Measurements from ENCODE around the gene GCFC2. TPM values are rescaled to one million over a fixed set of nuclear protein-coding genes. Genes with fewer than 3 reads are reported as not detected.

GCFC2 gene
- polyA plus RNA-seq, 2 of the 4 experiments (the other 2 are of a cell fraction), result 15.1 to 41.7 TPM

DNA sequence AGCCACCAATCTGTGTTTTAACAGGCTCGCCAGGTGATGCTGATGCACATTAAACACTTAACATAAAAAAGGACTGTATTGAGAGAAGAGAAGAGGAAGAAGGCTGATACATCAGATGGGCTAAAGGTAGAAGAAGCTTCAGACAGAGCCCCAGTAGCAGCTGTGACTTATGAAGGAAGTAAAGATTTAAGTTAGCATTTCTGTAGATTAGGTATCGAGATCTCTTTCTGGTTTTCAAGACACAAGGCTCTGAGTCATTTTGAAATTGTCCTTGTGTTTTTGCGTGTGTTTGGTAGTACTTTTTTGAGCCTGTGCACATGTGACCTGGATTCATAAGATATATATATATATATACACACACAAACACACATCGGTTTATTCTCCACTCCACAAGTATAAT, 40.6 kb upstream of the GCFC2 start (continued):
- no peak for TF ChIP-seq KDM1A (IDR thresholded peaks at IDR 0.05; ENCODE audit: low read depth)
- no peak for TF ChIP-seq RARB (CRISPR knock-in tag; IDR thresholded peaks at IDR 0.05)
- no peak for TF ChIP-seq RCOR1 (IDR thresholded peaks at IDR 0.05; ENCODE audit: low read depth, low read length)
- TF ChIP-seq, protein P1, sequence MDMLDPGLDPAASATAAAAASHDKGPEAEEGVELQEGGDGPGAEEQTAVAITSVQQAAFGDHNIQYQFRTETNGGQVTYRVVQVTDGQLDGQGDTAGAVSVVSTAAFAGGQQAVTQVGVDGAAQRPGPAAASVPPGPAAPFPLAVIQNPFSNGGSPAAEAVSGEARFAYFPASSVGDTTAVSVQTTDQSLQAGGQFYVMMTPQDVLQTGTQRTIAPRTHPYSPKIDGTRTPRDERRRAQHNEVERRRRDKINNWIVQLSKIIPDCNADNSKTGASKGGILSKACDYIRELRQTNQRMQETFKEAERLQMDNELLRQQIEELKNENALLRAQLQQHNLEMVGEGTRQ (IDR thresholded peaks at IDR 0.05), result no peak
- TF ChIP-seq MAZ (IDR thresholded peaks at IDR 0.05; ENCODE audit: borderline replicate concordance, low read depth, low read length), result no peak

DNA sequence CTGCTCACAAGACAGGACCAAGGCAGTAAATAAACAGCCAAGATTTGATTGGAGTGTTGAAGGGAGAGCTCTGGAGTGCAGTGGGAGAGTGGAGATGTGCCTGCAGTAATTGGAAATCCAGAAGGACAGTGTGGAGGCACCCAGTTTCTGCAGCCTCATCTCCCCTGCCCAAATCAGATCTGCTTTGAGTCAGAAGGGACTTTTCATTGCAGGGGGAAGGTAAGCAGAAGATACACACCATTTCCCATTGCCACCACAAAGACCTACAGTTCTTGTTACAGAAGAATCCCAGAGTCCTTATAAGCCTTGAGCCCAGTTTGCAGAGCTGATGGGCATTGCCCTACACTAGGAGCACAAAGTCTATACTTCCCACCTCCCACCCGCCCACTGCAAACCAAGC, 27.2 kb upstream of the GCFC2 start:
- Histone ChIP-seq H3K4me3 (no peak overlapping the region), H3K4me2 (no peak overlapping the region), H3K9me3 (no peaks in the 10 kb centered on the region; the same call in 2 of the 3 replicates), H3K4me1 (no peaks in the 10 kb centered on the region), H3K27ac (no peak overlapping the region)
- DNase-seq (ENCODE audit: low read depth in 1 of 2, low spot score in 1 of 2), result no peak
- 62% methylated on average over 1 of the region's 1 CpG for WGBS (ENCODE audit: missing lambda C conversion rate)
- TF ChIP-seq HDAC2 (IDR thresholded peaks at IDR 0.05) (no peak), KDM1A (IDR thresholded peaks at IDR 0.05; ENCODE audit: low read depth) (no peak), RCOR1 (IDR thresholded peaks at IDR 0.05; ENCODE audit: low read depth, low read length) (no peak), EHMT2 (IDR thresholded peaks at IDR 0.05; ENCODE audit: low read depth) (no peak)
- ATAC-seq, result no peak
- POLR2A ChIA-PET, result no interaction called here
- FAIRE-seq, result no peak
- CTCF ChIA-PET, result interaction anchor here (1.0 kb wide), 1 partner anchor 9 kb away, joined by 3 read pairs; no protein-coding TSS in a partner anchor

DNA sequence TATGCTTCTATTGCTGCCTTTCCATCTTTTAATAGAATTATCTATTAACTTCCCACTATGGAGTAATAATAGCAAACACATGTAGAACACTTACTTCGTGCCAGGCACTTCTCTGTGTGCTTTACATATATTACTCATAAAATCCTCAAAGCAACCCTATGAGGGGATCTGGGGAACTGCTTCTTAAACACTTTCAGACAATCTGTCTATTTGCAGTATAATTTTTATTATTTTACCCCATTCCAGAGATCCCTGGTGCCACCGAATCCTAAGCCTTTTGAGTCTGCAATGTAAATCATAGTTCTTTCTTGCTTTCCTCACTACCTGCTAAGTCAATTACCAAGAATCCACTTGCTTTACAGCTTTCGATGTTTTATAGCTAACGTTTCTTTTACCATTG, 25.6 kb upstream of the GCFC2 start:
- ChIA-PET CTCF (interaction anchor here (0.6 to 0.9 kb wide), 2 partner anchors 9 to 17 kb away, joined by 3 read pairs; no protein-coding TSS in a partner anchor), POLR2A (no interaction called here)
- Histone ChIP-seq H3K4me3 (no peak overlapping the region), H3K9me3 (no peaks in the 10 kb centered on the region; the same call in 2 of the 3 replicates), H3K27ac (no peak overlapping the region), H3K4me2 (no peak overlapping the region), H3K4me1 (no peaks in the 10 kb centered on the region)
- WGBS (ENCODE audit: missing lambda C conversion rate), result 22% methylated on average over 4 of the region's 4 CpGs
- no peak for FAIRE-seq
- DNase-seq (ENCODE audit: low read depth in 1 of 2, low spot score in 1 of 2), result no peak
- no peak for ATAC-seq
- TF ChIP-seq NR3C1 (IDR thresholded peaks at IDR 0.05) (no peak), POLR2AphosphoS2 (conservative IDR thresholded peaks at IDR 0.05; ENCODE audit: low read length) (no peak), EHF (CRISPR knock-in tag; IDR thresholded peaks at IDR 0.05) (no peak), RAD21 (conservative IDR thresholded peaks at IDR 0.05 in 1 of 2, IDR thresholded peaks at IDR 0.05 in 1 of 2) (no peak), RARB (CRISPR knock-in tag; IDR thresholded peaks at IDR 0.05) (no peak), RFX5 (IDR thresholded peaks at IDR 0.05) (no peak), PHF8 (IDR thresholded peaks at IDR 0.05; ENCODE audit: borderline replicate concordance, low read depth) (no peak), TFCP2L1 (CRISPR knock-in tag; IDR thresholded peaks at IDR 0.05) (no peak), JUNB (IDR thresholded peaks at IDR 0.05) (no peak), SMC3 (IDR thresholded peaks at IDR 0.05) (no peak), BHLHE40 (IDR thresholded peaks at IDR 0.05; ENCODE audit: low read depth, low read length) (no peak), MAZ (IDR thresholded peaks at IDR 0.05; ENCODE audit: borderline replicate concordance, low read depth, low read length) (no peak), EP300 (IDR thresholded peaks at IDR 0.05) (no peak)
- TF ChIP-seq, protein P2, sequence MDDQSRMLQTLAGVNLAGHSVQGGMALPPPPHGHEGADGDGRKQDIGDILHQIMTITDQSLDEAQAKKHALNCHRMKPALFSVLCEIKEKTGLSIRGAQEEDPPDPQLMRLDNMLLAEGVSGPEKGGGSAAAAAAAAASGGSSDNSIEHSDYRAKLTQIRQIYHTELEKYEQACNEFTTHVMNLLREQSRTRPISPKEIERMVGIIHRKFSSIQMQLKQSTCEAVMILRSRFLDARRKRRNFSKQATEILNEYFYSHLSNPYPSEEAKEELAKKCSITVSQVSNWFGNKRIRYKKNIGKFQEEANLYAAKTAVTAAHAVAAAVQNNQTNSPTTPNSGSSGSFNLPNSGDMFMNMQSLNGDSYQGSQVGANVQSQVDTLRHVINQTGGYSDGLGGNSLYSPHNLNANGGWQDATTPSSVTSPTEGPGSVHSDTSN (IDR thresholded peaks at IDR 0.05), result no peak
- TF ChIP-seq, protein P3, sequence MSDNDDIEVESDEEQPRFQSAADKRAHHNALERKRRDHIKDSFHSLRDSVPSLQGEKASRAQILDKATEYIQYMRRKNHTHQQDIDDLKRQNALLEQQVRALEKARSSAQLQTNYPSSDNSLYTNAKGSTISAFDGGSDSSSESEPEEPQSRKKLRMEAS (IDR thresholded peaks at IDR 0.05), result no peak
- TF ChIP-seq, protein P4, sequence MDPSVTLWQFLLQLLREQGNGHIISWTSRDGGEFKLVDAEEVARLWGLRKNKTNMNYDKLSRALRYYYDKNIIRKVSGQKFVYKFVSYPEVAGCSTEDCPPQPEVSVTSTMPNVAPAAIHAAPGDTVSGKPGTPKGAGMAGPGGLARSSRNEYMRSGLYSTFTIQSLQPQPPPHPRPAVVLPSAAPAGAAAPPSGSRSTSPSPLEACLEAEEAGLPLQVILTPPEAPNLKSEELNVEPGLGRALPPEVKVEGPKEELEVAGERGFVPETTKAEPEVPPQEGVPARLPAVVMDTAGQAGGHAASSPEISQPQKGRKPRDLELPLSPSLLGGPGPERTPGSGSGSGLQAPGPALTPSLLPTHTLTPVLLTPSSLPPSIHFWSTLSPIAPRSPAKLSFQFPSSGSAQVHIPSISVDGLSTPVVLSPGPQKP (IDR thresholded peaks at IDR 0.05; ENCODE audit: low read depth, low read length), result no peak
- TF ChIP-seq, protein P5, sequence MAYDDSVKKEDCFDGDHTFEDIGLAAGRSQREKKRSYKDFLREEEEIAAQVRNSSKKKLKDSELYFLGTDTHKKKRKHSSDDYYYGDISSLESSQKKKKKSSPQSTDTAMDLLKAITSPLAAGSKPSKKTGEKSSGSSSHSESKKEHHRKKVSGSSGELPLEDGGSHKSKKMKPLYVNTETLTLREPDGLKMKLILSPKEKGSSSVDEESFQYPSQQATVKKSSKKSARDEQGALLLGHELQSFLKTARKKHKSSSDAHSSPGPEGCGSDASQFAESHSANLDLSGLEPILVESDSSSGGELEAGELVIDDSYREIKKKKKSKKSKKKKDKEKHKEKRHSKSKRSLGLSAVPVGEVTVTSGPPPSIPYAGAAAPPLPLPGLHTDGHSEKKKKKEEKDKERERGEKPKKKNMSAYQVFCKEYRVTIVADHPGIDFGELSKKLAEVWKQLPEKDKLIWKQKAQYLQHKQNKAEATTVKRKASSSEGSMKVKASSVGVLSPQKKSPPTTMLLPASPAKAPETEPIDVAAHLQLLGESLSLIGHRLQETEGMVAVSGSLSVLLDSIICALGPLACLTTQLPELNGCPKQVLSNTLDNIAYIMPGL (CRISPR knock-in tag; IDR thresholded peaks at IDR 0.05; ENCODE audit: borderline replicate concordance), result no peak
- TF ChIP-seq, protein P6, sequence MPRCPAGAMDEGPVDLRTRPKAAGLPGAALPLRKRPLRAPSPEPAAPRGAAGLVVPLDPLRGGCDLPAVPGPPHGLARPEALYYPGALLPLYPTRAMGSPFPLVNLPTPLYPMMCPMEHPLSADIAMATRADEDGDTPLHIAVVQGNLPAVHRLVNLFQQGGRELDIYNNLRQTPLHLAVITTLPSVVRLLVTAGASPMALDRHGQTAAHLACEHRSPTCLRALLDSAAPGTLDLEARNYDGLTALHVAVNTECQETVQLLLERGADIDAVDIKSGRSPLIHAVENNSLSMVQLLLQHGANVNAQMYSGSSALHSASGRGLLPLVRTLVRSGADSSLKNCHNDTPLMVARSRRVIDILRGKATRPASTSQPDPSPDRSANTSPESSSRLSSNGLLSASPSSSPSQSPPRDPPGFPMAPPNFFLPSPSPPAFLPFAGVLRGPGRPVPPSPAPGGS (IDR thresholded peaks at IDR 0.05), result no peak

All from A549 (cell line).